Hepatocyte (in vitro differentiated cells): ENCODE measurements around the gene CDC42BPG. TPM values are rescaled to one million over a fixed set of nuclear protein-coding genes. Genes with fewer than 3 reads are reported as not detected.

Experiments used
- DNase-seq: peaks from one replicate; pipeline ENCODE4 v3.0.0-alpha.2; 2016; ENCODE audit warnings: low spot score
- H2AFZ ChIP-seq: fragments of 200-600 bp; sonication (generic); 2 replicates; pipeline ENCODE4 v1.6.0; 2016; ENCODE audit warnings: antibody characterized with exemption, mild to moderate bottlenecking
- H3K27ac ChIP-seq: fragments of 200-600 bp; sonication (generic); 2 replicates; pipeline ENCODE4 v1.5.1; 2016; ENCODE audit warnings: mild to moderate bottlenecking
- H3K27me3 ChIP-seq: fragments of 200-600 bp; sonication (generic); 2 replicates; pipeline ENCODE4 v1.6.1; 2016
- H3K36me3 ChIP-seq: fragments of 200-600 bp; sonication (generic); replicated peaks from 2 replicates; pipeline ENCODE4 v1.5.1; 2016; ENCODE audit warnings: low read depth; ENCODE audit not compliant: insufficient read depth
- H3K4me1 ChIP-seq: fragments of 200-600 bp; sonication (generic); 2 replicates; pipeline ENCODE4 v1.5.1; 2016; ENCODE audit warnings: mild to moderate bottlenecking, moderate library complexity; ENCODE audit not compliant: insufficient read depth
- H3K4me2 ChIP-seq: fragments of 200-600 bp; sonication (generic); 2 replicates; pipeline ENCODE4 v1.6.0; 2016
- H3K4me3 ChIP-seq: fragments of 200-600 bp; sonication (generic); 2 replicates; pipeline ENCODE4 v1.5.1; 2016; ENCODE audit warnings: mild to moderate bottlenecking
- H3K79me2 ChIP-seq: fragments of 200-600 bp; sonication (generic); 2 replicates; pipeline ENCODE4 v1.6.0; 2017; ENCODE audit warnings: mild to moderate bottlenecking
- H3K9me2 ChIP-seq: fragments of 200-600 bp; sonication (generic); replicated peaks from 2 replicates; pipeline ENCODE4 v1.6.0; 2017; ENCODE audit warnings: mild to moderate bottlenecking; ENCODE audit not compliant: insufficient read depth
- H3K9me3 ChIP-seq: fragments of 200-600 bp; sonication (generic); 2 replicates; pipeline ENCODE4 v1.5.1; 2016; ENCODE audit warnings: low read depth, mild to moderate bottlenecking
- H4K20me1 ChIP-seq: fragments of 200-600 bp; sonication (generic); 2 replicates; pipeline ENCODE4 v1.6.0; 2016; ENCODE audit warnings: mild to moderate bottlenecking; ENCODE audit not compliant: insufficient read depth, poor library complexity, severe bottlenecking
- CTCF ChIP-seq: fragments of 200-600 bp; sonication (generic); IDR thresholded peaks from 2 replicates; pipeline ENCODE4 v1.5.1; 2016; ENCODE audit warnings: antibody characterized with exemption, mild to moderate bottlenecking; ENCODE audit not compliant: poor library complexity
- EZH2 ChIP-seq: fragments of 200-600 bp; sonication (generic); IDR thresholded peaks from 2 replicates; pipeline ENCODE4 v1.6.1; 2016; ENCODE audit warnings: antibody characterized with exemption, mild to moderate bottlenecking, borderline replicate concordance
- EZH2phosphoT487 ChIP-seq: fragments of 200-600 bp; sonication (generic); IDR thresholded peaks from one replicate; pipeline ENCODE4 v1.6.1; 2018; ENCODE audit warnings: antibody characterized with exemption, mild to moderate bottlenecking, low read depth, moderate library complexity; ENCODE audit not compliant: unreplicated experiment, severe bottlenecking
- whole genome bisulfite sequencing: methylation state at CpG from one replicate; pipeline ENCODE4 v1.1.6; 2016; ENCODE audit warnings: low lambda C conversion rate; ENCODE audit errors: missing lambda C conversion rate; 5-methylcytosine and 5-hydroxymethylcytosine counted together
- polyA plus RNA-seq: library from polyadenylated mRNA; unstranded; fragments of >200 nt; fragmentation: Nextera tagmentation; extraction: Ambion mirVana; gene quantifications from 2 replicates; pipeline ENCODE4 v1.2.1, GENCODE V29; 2016
- total RNA-seq: library from RNA; depleted of rRNA; stranded (reverse); fragments of >200 nt; gene quantifications from 2 replicates; pipeline ENCODE4 v1.2.3, GENCODE V29; 2014

CDC42BPG gene
- total and polyA plus RNA-seq, 2 experiments from 2014 or later: 3.1 to 8.4 TPM

DNA sequence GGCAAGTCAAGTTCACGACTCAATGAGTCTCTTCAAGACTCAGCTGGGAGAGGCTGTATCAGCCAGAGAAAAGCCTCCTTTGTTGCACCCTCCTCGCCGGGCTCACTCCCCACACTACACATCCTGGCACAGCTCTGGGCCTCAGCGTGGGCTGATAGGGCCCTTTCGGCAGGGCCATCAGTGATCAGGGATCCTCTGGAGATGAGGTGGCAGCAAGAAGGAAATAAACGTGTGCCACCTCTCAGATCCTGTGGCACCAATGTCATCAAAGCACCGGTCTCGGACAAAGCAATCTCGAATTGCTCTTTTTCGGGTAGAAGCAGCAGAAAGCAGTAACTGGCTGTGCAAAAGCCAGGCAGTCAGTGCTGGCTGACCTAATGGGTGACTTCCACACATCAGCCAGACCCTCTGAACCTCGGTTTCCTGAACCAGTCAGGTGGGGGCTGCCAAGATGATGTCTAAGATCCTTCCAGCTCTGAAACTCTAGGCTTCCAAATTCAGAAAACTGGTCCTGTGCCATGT lies 31.8 kb upstream of the CDC42BPG start:
- DNase-seq: no peak
- WGBS: 79% methylated on average over 11 of the region's 11 CpGs
- no peak overlapping the region for H2AFZ ChIP-seq
- H3K4me2 ChIP-seq: peak overlapping the region; percentile 94
- peaks cover 26% of the 10 kb centered on the region for H4K20me1 ChIP-seq
- TF ChIP-seq EZH2 (no peak), EZH2phosphoT487 (no peak), CTCF (no peak)
- no peaks in the 10 kb centered on the region for H3K9me2 ChIP-seq
- H3K4me3 ChIP-seq: peak overlapping the region; percentile 4
- no peaks in the 10 kb centered on the region for H3K36me3 ChIP-seq
- H3K9me3 ChIP-seq: no peaks in the 10 kb centered on the region
- peak overlapping the region; percentile 83 for H3K27ac ChIP-seq
- H3K27me3 ChIP-seq: no peaks in the 10 kb centered on the region
- peaks cover 72% of the 10 kb centered on the region for H3K79me2 ChIP-seq
- peaks cover 45% of the 10 kb centered on the region for H3K4me1 ChIP-seq

GRCh38 chr11:64875369-64876228 lies 31.1 kb upstream of the CDC42BPG start:
- no peaks in the 10 kb centered on the region for H3K27me3 ChIP-seq
- no peak overlapping the region for H2AFZ ChIP-seq
- no peaks in the 10 kb centered on the region for H3K9me2 ChIP-seq
- H4K20me1 ChIP-seq: peaks cover 26% of the 10 kb centered on the region
- DNase-seq: no peak
- peak overlapping the region; percentile 94 for H3K4me2 ChIP-seq
- peaks cover 52% of the 10 kb centered on the region for H3K4me1 ChIP-seq
- 85% methylated on average over 17 of the region's 17 CpGs for WGBS
- peak overlapping the region; percentile 83 for H3K27ac ChIP-seq
- no peaks in the 10 kb centered on the region for H3K9me3 ChIP-seq
- TF ChIP-seq EZH2 (no peak), EZH2phosphoT487 (no peak), CTCF (no peak)
- no peak overlapping the region for H3K4me3 ChIP-seq
- H3K79me2 ChIP-seq: peaks cover 78% of the 10 kb centered on the region
- H3K36me3 ChIP-seq: no peaks in the 10 kb centered on the region

DNA sequence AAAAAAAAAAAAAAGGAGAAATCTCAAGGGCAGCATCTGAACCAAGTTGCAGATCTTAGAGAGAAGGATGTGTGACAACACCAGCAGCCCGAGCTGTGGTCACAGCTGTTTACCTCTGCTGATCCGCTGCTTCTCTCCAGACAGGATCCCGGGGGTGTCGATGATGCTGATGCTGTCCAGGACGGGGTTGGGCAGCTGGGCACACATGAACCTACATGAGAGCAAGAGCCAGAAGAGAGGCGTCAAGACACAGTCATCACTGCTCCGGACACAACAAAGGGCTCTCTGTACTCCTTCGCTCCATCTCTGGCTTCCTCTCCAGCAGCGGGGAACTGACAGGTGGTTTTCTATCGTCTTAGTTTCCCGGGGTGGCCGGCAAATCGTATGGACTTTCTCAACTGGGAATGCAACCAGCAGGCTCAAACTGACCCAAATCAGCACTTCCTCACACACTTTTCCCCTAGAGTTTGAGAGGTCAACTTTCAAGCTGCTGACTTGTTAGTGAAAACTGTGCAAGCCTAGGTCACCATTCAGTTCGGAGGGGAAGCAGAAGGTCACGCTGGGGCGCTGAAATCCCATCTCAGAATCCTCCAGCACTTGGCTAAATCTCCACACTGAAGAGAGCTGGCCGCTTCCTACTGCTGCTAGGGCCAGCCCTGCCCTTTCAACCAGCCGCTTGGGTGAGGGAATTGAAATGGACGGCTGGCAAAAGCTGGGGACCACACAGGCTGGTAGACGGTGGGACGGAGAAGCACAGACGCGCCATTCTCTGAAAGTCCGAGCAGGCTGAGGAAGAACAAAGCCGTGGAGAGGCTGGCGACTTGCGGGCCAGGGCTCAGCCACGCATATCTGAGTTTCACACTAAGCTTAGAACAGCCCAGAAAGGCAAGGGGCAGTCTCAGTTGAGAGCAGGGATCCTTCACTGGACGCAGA lies 30.1 kb upstream of the CDC42BPG start:
- no peak for DNase-seq
- H3K4me3 ChIP-seq: no peak overlapping the region
- peaks cover 60% of the 10 kb centered on the region for H3K4me1 ChIP-seq
- H3K9me2 ChIP-seq: no peaks in the 10 kb centered on the region
- H3K9me3 ChIP-seq: no peaks in the 10 kb centered on the region
- peaks cover 32% of the 10 kb centered on the region for H4K20me1 ChIP-seq
- TF ChIP-seq EZH2 (no peak), EZH2phosphoT487 (no peak), CTCF (no peak)
- H3K4me2 ChIP-seq: peak overlapping the region; percentile 94
- 88% methylated on average over 29 of the region's 29 CpGs for WGBS
- H2AFZ ChIP-seq: no peak overlapping the region
- no peaks in the 10 kb centered on the region for H3K27me3 ChIP-seq
- no peaks in the 10 kb centered on the region for H3K36me3 ChIP-seq
- H3K27ac ChIP-seq: peak overlapping the region; percentile 29
- H3K79me2 ChIP-seq: peaks cover 85% of the 10 kb centered on the region
